ENCODE results near the gene RNF144A. TPM values are rescaled to one million over a fixed set of nuclear protein-coding genes. Genes with fewer than 3 reads are reported as not detected.

RNF144A gene
- total and polyA plus RNA-seq, 2 of the 13 experiments (the other 11 are each of a cell fraction or from before 2014, with no cell fraction given) = 13.9 to 16.5 TPM

DNA sequence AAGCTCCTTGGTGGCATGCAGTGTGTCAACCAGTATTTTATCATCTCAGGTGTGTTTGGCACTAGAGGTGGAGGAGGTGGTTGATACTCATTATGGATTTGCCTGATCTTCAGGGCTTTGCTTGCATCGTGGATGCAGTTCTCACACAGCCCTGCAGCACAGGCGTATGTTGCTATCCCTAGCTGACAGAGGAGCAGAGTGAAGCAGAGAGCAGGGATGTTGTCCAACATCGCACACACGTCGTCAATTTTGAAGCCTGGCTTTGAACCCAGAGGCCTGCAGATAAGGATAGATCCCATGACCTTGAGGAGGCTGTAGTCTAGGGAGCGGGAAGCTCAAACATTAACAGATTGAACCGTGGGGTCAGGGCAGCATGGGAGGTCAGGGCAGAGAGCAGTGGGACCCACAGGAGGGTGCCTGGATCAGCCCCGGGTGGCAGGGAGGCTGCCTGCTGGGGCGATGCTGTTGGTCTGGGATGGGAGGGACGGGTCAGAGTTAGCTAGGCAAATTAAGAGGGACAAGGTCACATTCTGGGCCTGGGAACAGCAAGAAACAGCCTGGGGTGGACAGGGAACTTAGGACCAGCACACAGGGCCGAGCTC is 4.2 kb downstream of the RNF144A start (continued):
- TF ChIP-seq, protein P1, sequence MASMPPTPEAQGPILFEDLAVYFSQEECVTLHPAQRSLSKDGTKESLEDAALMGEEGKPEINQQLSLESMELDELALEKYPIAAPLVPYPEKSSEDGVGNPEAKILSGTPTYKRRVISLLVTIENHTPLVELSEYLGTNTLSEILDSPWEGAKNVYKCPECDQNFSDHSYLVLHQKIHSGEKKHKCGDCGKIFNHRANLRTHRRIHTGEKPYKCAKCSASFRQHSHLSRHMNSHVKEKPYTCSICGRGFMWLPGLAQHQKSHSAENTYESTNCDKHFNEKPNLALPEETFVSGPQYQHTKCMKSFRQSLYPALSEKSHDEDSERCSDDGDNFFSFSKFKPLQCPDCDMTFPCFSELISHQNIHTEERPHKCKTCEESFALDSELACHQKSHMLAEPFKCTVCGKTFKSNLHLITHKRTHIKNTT (CRISPR knock-in tag; IDR thresholded peaks at IDR 0.05) = no peak
- TF ChIP-seq NFAT5 (CRISPR knock-in tag; IDR thresholded peaks at IDR 0.05) (no peak), NPAS2 (CRISPR knock-in tag; IDR thresholded peaks at IDR 0.05; ENCODE audit: borderline replicate concordance) (no peak), ZNF260 (CRISPR knock-in tag; IDR thresholded peaks at IDR 0.05; ENCODE audit: borderline replicate concordance, low read depth) (no peak), ZFX (CRISPR knock-in tag; IDR thresholded peaks at IDR 0.05; ENCODE audit: low read depth) (peak; percentile 88), ZNF496 (CRISPR knock-in tag; IDR thresholded peaks at IDR 0.05; ENCODE audit: insufficient replicate concordance) (no peak), SP2 (CRISPR knock-in tag; IDR thresholded peaks at IDR 0.05) (no peak), ZFY (CRISPR knock-in tag; IDR thresholded peaks at IDR 0.05) (peak; percentile 57; the same call in 1 of the 2 replicates), PHF5A (CRISPR knock-in tag; IDR thresholded peaks at IDR 0.05; ENCODE audit: low read depth, unreplicated experiment) (no peak)
- TF ChIP-seq, protein P2, sequence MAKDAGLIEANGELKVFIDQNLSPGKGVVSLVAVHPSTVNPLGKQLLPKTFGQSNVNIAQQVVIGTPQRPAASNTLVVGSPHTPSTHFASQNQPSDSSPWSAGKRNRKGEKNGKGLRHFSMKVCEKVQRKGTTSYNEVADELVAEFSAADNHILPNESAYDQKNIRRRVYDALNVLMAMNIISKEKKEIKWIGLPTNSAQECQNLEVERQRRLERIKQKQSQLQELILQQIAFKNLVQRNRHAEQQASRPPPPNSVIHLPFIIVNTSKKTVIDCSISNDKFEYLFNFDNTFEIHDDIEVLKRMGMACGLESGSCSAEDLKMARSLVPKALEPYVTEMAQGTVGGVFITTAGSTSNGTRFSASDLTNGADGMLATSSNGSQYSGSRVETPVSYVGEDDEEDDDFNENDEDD (CRISPR knock-in tag; IDR thresholded peaks at IDR 0.05; ENCODE audit: borderline replicate concordance) = peak; percentile 94; the same call in 1 of the 2 replicates
- TF ChIP-seq, protein P3, sequence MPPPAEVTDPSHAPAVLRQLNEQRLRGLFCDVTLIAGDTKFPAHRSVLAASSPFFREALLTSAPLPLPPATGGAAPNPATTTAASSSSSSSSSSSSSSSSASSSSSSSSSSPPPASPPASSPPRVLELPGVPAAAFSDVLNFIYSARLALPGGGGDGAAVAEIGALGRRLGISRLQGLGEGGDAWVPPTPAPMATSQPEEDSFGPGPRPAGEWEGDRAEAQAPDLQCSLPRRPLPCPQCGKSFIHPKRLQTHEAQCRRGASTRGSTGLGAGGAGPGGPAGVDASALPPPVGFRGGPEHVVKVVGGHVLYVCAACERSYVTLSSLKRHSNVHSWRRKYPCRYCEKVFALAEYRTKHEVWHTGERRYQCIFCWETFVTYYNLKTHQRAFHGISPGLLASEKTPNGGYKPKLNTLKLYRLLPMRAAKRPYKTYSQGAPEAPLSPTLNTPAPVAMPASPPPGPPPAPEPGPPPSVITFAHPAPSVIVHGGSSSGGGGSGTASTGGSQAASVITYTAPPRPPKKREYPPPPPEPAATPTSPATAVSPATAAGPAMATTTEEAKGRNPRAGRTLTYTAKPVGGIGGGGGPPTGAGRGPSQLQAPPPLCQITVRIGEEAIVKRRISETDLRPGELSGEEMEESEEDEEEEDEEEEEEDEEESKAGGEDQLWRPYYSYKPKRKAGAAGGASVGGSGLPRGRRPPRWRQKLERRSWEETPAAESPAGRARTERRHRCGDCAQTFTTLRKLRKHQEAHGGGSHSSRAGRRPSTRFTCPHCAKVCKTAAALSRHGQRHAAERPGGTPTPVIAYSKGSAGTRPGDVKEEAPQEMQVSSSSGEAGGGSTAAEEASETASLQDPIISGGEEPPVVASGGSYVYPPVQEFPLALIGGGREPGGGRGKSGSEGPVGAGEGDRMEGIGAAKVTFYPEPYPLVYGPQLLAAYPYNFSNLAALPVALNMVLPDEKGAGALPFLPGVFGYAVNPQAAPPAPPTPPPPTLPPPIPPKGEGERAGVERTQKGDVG (CRISPR knock-in tag; IDR thresholded peaks at IDR 0.05; ENCODE audit: borderline replicate concordance) = peak; percentile 73; the same call in 1 of the 2 replicates
- TF ChIP-seq, protein P4, sequence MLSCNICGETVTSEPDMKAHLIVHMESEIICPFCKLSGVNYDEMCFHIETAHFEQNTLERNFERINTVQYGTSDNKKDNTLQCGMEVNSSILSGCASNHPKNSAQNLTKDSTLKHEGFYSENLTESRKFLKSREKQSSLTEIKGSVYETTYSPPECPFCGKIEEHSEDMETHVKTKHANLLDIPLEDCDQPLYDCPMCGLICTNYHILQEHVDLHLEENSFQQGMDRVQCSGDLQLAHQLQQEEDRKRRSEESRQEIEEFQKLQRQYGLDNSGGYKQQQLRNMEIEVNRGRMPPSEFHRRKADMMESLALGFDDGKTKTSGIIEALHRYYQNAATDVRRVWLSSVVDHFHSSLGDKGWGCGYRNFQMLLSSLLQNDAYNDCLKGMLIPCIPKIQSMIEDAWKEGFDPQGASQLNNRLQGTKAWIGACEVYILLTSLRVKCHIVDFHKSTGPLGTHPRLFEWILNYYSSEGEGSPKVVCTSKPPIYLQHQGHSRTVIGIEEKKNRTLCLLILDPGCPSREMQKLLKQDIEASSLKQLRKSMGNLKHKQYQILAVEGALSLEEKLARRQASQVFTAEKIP (CRISPR knock-in tag; IDR thresholded peaks at IDR 0.05; ENCODE audit: borderline replicate concordance) = no peak
- TF ChIP-seq, protein P5, sequence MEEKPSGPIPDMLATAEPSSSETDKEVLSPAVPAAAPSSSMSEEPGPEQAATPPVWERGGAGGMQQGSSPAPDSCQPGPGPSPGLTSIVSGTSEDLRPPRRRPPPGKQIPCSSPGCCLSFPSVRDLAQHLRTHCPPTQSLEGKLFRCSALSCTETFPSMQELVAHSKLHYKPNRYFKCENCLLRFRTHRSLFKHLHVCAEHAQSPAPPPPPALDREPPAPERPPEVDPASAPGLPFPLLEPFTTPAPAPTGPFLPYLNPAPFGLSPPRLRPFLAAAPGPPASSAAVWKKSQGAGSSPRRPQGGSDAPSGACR (CRISPR knock-in tag; IDR thresholded peaks at IDR 0.05) = 0 out of 2 replicates have a peak, but pooled peaks have one; percentile 75

Measured in HepG2 (cell line).